Activated CD4-positive, alpha-beta T cell treated with anti-CD3 and anti-CD28 coated beads, Interleukin-2, Interleukin-4, amounts not matched to agents 100 ng/mL and 50 ng/mL, durations not matched to agents 16 hours and 8 hours (primary cell): ENCODE data around the gene CD48.
A peak's percentile ranks its signal among the peaks of the same experiment; 100 is the strongest.
"Not testable (repeated sequence)": the region's sequence is repeated elsewhere in the genome, so short reads cannot be mapped to it uniquely, and the experiment has no call there.

ENCODE experiments used
- DNase-seq: peaks from one replicate; pipeline ENCODE4 v3.0.0-alpha.2; 2020; ENCODE audit warnings: low spot score

The CD48 gene

DNA sequence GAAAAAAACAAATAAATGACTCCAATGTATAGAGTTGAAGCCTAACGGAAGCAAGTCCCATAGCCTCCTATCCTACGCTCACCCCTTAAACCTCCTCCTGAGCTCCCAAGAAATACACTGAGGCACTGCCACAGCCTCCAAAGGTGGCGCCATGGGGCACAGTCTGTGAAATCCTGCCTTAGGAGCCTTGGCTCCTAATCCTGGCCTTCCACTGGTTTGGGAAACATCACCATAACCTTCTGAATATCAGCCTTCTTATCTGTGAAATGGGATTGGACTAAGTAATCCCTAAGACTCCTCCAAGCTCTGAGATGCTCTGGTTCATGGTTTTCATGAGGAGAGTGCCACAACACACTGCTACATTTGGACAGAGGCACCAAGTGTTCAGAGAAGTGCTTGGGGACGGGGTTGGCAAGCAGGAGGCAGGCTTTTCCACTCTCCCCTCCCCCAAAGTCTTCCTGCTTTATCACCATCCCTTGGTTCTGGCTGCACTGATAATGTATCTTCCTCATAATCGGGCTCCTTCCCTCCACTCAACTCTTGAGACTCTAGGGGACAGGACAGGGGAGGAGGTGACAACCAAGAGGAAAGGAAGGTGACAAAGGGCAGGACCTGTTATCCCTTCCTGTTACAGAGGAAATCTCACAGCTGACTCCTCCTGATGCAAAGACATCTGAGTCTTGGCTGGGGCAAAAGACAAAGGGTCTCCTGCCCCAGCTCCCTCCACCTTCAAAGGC is 30.2 kb upstream of the CD48 start:
- no peak for DNase-seq

DNA sequence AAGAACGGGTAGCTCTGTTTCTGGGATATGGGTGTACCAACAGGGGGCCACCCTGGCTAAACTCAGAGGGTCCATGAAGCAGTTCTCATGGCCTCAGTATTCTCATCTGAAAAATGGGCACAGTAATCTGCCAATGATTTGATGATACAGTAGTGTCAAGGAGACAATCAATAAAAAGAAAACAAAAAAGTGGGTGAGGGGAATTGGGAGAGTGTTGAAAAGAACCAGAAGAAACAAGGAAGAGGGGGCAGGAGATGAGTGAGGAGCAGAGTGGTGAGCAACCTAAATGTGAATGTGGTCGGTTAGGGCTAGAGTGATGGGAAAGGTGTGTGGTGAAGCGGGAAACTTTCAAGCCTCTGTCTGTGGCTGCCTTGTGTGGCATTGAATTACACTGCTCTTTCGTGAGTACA is 29.5 kb upstream of the CD48 start:
- no peak for DNase-seq

DNA sequence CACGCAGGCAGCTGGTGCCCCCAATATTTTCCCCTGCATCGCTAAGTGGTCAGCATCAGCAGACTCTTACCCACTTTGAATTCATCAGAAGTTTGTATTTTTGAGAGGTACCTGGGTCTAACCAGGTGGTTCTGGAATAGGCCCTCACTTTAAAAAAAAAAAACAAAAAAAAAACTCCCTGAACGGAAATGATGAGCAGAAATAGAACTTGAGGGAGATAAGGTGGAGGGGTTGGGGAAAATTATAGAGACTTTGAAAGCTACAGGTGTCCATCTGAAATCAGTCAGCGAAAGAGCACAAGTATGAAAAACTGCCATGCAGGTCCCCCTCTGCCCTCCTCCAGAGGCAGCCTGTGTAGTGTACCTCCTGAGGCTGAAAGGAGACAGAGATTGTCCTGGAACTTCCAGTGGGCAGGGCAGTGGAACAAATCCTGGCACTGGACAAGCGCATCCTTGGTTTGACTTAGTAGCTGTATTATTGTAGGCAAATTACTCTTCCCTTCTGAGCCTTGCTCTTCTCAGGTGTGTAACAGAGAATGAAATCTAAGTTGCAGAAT is 28.6 kb upstream of the CD48 start:
- DNase-seq, result no peak

DNA sequence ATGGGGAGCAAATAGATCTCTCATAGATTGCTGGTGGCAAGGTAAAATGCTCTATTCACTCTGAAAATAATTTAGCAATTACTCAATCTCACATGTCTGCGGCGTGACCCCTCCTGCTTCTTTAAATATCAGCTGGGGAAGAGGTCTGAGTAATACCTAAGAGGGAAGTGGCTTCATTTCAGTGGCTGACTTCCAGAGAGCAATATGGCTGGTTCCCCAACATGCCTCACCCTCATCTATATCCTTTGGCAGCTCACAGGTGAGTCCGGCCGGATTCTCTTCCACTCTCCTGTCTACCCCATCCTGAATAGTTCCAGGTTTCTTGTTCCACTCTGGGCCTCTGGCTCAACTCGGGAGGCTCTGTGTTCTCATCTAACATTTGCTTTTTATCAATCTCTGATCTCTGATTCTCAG is 27.5 kb upstream of the CD48 start, which contains the start of gene SLAMF7:
SLAMF7 (plus strand) TSS at position 150 of the 414 bp plus-strand sequence; CDS start at position 205, 55 bp downstream.
- peak; percentile 71 for DNase-seq

DNA sequence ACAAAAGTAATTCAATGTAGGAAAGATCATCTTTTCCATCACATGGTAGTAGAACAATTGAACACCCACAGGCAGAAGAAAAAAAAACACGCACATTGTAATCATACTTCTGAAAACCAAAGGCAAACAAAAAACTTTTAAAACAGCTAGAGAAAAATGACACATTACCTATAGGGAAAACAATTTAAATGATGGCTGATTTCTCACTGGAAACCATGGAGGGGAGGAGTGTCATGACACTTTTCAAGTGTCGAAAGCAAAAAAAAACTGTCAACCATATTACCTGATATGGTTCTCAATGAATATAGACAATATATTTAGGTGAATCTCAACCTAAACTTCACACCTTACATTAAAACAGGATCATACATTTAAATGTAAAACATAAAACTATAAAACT is 26.6 kb upstream of the CD48 start:
- DNase-seq, result no peak

DNA sequence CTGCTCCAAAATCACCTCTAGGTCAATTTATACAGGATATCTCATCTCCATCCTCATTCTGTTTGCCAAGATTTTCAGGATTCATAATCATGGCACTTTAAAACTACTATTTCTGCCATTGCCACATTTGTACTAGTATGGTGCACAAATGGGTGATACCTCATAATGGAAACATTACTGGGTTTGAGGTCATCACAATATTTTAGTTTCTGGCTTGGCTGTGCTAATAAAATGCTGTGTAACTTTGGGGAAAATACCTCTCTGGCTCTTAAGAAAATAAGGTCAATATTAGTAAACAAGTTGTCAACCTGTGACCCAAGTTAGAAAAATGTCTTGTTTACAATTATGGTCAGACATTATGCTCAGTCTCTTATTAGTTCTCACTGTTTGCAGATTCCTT is 22.7 kb upstream of the CD48 start:
- no peak for DNase-seq

DNA sequence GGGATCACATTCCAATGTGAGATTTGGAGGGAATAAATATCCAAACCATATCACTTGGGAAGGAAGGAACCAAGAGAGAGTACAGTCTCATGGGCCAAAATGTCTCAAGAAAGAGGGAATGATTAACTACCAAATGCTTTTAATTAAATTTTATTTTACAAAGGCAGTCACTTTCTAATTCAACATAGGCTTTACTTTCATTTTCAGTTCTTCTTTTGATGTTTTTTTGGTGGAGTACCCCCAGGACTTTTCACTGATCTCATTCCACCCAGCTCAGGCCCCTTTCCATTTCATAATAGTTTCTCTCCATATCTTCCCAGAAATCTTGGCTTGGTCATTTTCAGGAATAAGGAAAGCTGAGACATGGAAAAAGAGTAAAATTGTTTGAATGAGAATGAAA is 22.3 kb upstream of the CD48 start:
- no peak for DNase-seq

DNA sequence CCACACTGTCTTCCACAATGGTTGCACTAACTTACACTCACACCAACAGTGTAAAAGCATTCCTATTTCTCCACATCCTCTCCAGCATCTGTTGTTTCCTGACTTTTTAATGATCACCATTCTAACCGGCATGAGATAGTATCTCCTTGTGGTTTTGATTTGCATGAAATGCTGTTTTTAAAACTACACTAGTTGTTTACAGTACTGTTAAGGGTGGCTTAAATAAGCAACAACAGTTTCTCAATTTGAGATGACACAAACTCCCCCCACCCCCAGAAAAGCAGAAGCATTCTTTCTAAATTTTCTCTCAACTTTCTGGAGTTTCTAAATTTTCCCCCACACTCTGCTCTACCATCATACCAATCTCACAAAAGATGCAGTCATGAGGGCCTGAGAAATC is 20.4 kb upstream of the CD48 start:
- DNase-seq, result no peak

DNA sequence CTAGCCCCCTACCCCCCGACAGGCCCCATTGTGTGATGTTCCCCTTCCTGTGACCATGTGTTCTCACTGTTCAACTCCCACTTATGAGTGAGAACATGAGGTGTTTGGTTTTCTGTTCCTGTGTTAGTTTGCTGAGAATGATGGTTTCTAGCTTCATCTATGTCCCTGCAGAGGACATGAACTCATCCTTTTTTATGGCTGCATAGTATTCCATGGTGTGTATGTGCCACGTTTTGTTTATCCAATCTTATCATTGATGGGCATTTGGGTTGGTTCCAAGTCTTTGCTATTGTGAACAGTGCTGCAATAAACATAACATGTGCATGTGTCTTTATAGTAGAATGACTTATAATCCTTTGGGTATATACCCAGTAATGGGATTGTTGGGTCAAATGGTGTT is 19.9 kb upstream of the CD48 start:
- DNase-seq, result not testable (repeated sequence)

DNA sequence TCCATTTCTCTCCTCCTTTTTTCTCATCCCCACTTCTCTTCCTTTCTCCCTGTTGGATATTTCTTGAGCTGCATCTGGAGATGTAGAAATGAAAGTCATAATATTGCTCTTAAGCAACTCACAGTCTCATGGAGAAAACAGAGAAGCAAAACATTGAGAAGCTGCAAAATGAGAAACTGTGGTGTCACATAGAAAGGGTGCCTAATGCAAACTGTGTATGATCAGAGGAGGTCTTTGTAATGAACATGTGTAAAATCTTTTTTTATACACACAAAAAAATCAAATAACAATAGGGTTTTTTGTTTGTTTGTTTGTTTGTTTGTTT is 15.7 kb upstream of the CD48 start:
- DNase-seq, result no peak

DNA sequence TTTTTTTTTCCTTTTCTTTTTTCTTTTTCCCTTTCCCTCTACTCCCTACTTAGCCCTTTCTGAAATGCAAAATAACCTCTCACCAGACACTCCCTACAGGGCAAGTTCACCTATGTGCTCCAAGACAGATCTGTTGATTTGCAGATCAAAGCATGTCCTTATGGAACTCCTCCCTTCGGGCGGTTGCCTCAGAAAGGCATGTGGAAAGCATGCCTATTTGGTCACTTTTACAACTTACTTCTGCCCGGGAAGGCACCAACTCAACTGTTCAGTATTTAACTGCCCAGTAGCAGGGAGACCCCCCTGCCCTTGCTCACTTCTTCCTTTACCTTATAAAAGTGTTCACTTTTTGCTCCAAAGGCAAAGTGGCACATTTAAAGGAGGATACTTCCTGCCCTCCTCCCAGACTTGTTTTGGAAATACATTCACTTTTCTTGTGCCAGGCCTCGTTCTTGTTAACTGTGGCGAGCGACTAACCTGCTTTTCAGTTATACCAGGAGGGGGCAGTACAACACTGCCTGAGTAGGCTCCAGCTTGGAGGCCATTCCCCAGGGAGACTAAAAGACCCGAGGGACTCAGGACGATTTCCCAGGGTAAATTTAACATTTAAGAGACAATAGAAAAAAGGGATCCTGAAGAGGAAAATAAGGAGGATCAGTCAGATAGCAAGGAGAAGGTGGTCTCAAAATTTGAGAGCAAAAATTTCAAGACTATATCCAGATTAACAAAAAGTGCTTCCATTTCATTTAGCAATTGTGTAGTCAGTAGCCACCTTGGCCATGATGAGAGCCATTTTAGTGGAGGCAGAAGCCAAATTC is 15.1 kb upstream of the CD48 start:
- peak; percentile 89 for DNase-seq

DNA sequence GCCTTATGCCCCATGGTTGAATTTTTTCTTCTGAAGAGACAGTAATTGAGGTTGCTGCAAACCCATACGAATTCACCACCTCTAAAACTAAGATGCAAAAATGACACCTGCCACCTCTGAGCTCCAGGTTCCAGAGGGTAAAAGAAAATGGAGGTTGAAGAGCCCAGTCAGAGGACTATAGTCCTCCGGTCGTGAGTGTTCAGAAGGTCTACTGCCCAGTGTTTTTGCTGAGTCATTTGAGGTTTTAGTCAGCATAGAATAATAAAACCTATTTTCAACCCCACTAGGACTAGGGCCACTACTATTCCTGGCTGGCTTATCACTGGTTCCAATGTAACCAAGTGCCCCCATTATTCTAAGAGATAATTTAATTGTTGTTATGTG is 14.5 kb upstream of the CD48 start:
- no peak for DNase-seq

DNA sequence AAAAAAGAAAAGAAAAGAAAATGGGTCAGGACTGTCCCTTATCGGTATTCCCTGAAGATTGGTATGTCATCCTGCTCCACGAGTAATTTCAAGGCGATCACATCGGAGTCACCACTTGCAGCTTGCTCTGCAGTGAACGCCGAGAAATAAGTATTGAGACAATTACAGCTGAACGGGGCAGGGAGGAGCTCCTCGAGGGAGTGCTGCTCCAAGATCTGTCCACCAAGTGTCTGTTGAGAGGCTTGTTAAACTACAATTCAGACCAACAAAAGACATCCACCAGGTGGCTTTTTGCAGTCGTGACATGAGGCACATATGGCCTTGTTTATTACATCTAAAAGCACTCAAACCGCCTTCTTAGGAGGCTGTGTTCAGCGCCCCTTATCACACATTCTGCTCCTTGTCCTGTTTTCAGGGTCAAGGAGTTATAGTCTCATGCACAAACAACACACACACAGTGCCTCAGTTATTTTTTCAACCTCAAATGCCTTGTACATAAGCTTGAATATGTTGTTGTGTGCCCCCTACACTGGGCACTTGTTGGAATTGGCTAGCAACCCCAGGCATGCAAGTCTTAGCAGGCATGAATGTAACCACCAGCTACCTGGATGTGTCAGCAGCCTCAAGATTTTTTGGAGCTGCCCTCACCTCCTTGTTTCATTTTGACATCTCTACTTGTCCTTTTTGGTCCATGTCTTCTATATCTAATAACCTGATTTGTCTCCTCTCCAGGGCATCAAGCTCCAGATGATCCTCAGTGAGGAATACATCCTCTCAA is 13.0 kb upstream of the CD48 start:
- no peak for DNase-seq

DNA sequence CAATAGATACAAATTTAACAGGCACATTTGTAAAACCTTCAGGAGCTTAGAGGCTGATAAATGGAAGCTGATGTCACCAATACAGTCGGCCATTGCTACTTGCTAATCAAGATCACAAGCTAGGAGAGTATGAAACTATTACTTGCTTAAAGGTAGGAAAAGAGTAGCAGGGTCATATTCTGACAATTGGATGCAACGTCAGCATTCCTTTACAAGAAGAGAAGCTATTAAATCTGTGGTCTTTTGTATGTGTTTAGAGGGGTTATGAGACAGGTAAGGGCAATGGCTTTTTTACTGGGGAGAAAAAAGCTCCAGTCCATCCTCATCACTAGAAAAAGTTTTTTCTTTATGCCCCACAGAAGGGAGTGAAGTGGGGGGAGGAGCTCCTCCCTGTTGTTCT is 11.7 kb upstream of the CD48 start:
- DNase-seq, result no peak

DNA sequence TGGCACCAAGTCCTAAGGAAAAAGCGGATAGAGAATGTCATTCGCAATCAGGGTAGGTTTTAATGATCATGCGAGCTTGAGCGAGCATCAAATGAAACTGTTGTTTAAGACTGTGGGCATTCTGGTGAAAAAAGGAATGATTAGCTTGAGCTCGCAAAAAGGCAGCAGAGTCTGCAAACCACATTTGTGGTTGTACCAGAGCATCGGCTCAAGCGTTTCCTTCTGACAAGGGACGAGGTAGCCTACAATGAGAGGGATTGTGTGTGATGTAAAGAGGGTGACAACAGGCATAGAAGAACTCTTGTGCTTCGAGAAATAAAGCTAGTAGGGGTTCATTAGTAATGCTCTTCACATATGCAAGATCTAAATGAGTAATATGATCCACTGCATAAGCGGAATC is 11.1 kb upstream of the CD48 start:
- DNase-seq, result no peak

DNA sequence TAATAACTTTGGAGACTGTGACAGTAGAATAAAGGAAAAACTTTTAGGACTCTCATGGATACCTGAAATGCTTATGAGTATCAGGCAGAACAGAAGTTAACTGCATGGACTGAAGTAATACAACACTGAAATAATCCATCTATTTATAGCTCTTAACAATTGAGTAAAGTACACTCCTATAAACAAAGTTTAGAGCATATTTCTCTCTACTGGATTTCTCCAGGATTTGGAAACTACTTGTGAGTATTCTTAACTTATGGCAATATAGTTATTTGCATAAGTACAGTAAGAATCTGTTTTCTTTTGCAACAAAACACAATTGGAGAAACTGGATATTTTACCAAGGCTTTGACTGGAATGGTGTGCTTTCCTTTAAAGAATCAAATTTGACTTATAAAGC is 9.9 kb upstream of the CD48 start:
- no peak for DNase-seq

DNA sequence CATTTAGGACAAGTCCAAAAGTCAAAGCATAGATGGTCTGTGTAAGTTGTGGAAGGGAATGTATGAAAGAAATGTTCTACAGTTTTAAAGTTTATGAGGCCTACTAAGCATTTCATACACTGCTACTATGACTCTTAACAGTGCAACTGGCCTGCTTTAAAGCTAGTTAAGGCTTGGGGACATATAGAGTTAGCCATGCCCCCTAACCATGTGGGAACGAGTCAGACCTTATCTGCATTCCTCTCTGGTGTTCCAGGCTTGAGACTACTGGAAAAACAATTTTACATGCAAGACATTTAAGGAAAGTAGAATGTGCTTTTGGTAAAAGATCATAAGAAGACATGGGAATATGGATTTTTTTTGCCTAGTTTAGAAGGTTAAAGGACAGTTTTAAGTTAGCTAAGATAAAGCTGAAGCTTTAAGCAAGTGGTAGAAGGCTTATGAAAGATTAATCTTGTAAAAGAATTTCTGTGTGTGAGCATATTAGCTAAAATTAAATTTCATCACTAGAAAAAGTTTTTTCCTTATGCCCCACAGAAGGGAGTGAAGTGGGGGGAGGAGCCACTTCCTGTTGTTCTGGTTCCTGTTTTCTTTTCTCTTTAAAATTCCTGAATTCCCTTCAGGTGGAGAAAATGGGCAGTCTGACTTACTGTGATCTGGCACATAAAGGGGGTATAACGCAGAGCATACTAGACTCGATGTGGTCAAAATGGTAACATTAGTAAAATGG is 8.9 kb upstream of the CD48 start:
- DNase-seq, result no peak

DNA sequence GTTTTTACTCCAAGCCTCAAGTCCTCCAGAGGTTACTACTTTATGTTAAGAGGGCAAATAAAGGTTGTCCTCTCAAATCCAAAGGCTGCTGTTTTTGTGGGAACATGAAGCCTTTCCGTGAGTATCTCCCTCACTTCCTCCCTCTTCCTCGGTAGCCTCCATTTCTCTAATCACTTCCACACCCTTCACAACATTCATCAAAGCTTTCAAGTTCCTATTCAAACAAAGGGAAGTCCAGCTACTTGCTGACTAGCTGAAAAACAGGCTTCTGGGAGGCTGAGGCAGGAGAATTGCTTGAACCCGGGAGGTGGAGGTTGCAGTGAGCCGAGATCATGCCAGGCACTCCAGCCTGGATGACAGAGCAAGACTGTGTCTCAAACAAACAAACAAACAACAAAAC is 6.6 kb upstream of the CD48 start:
- no peak for DNase-seq

DNA sequence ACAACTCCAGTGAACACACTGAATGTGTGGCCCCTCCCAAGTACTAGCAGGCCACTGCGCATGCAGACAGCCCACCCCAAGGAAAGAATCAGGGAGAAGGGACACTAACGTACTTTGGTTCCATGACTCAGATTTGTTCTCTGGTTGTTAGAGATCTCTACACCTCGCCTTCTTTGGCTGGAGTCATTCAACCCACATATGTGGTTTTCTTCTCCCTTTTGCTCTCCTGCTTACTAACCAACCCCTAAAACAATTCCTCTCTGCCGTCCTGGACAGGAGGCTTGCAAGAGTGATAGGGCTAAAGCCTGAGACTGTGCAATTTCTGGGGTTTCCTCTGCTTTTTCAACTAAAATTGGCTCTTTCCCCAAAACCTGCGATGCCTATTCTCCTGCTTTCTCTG is 5.7 kb upstream of the CD48 start:
- no peak for DNase-seq

DNA sequence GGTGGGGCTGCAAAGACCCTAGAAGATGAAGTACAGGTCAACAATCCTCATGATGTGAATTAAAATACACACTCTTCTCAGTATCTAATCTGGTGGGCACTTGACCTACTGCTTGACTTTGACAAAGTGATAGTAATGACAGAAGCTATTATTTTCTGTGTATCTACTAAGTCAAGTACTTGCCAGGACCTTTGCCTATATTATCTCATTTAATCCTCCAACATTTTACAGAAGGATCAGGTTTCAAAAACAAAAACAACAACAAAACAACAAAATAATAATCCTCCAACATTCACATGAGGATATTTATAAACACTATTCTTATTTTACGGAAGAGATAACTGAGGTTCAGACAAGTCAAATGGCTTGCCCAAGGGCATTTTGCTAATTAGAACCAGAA is 4.4 kb upstream of the CD48 start:
- no peak for DNase-seq

DNA sequence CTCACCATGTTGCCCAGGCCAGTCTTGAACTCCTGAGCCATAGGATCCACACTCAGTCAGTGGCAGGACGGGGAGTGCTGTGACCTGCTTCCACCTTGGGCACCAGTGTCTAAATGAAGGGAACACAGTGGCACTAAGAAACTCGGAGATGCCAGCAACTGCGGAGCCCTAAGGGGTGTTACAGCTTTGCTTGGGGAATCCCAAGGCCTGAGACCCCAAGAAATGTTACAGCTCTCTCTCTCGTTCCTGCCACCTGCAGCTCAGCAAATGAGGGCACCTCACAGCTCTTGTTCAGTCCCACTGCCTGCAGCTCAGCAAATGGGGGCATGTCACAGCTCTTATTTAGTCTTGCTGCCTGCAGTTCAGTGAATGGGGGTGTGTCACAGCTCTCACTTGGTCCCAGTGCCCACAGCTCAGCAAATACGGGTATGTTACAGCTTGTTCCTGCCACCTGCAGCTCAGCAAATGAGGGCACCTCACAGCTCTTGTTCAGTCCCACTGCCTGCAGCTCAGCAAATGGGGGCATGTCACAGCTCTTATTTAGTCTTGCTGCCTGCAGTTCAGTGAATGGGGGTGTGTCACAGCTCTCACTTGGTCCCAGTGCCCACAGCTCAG is 2.5 kb upstream of the CD48 start:
- DNase-seq, result not testable (repeated sequence)

DNA sequence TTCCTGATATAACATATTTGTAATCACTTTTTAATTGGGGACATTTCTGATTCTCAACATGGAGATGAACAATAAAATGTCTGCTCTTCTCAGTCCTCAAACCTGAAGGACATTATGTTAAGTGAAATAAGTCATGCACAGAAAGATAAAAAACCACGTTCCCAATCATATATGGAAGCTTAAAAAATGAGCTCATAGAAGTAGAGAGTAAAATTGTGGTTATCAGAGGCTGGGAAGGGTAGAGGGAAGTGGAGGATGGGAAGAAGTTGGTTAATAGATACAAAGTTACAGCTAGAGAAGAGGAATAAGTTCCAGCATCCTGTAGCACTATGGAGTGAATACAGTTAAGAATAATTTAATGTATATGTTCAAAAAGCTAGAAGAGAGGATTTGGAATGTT is 1.5 kb upstream of the CD48 start:
- DNase-seq, result no peak
